B cell (primary cell): ENCODE data around the gene GALC. TPM values are rescaled to one million over a fixed set of nuclear protein-coding genes. Genes with fewer than 3 reads are reported as not detected.

ENCODE experiments used
- ATAC-seq: fragments of 200-7000 bp; cut with Tn5 transposase; one replicate; pipeline ENCODE4 v1.10.0; 2021; ENCODE audit warnings: low read depth, mild to moderate bottlenecking, moderate number of reproducible peaks, moderate library complexity
- CTCF ChIA-PET: fragments of 350-600 bp; sonication (Branson Sonifier 250); formaldehyde crosslinking; loops from one replicate; lab custom pipeline; 2021; ENCODE audit warnings: antibody characterized with exemption, inconsistent platforms; lab: Charles Lee
- POLR2A ChIA-PET: fragments of 350-600 bp; sonication (Branson Sonifier 250); formaldehyde crosslinking; loops from one replicate; lab custom pipeline; 2021; ENCODE audit warnings: antibody characterized with exemption; lab: Charles Lee
- DNase-seq: peaks from one replicate; pipeline ENCODE4 v3.0.0; 2013
- H2AFZ ChIP-seq: 2 replicates; pipeline ENCODE4 v1.6.1; 2012; ENCODE audit warnings: mild to moderate bottlenecking, low read depth, low read length; ENCODE audit not compliant: insufficient read depth, poor library complexity, severe bottlenecking
- H3K27ac ChIP-seq, 2 donors: 1 replicate in 1 of 2; 2 replicates in 1 of 2; pipeline ENCODE4 v1.5.1; 2012 to 2013; ENCODE audit warnings: low read length in 2 of 2, mild to moderate bottlenecking in 2 of 2, moderate library complexity in 1 of 2
- H3K27me3 ChIP-seq, 4 experiments: fragments of 200-600 bp in 1 of 4; sonication (generic) in 1 of 4; replicated peaks in 1 of 4; 1 replicate in 2 of 4; 2 replicates in 2 of 4; pipeline versions ENCODE4 v1.6.1 to v1.7.0; 2013 to 2016; ENCODE audit warnings: low read length in 3 of 4, mild to moderate bottlenecking in 2 of 4, mixed read lengths in 1 of 4, moderate library complexity in 1 of 4; ENCODE audit not compliant: insufficient read depth in 4 of 4, control insufficient read depth in 3 of 4; ENCODE audit errors: control extremely low read depth in 1 of 4
- H3K36me3 ChIP-seq, 2 experiments: replicated peaks in 1 of 2; 1 replicate in 1 of 2; 2 replicates in 1 of 2; pipeline versions ENCODE4 v1.6.1 to v1.7.1; 2013; ENCODE audit warnings: low read length in 1 of 2; ENCODE audit not compliant: insufficient read depth in 2 of 2, control insufficient read depth in 1 of 2; ENCODE audit errors: control extremely low read depth in 1 of 2, extremely low read depth in 1 of 2
- H3K4me1 ChIP-seq, 2 donors: fragments of 200-600 bp in 1 of 2; sonication (generic) in 1 of 2; 1 replicate in 1 of 2; 2 replicates in 1 of 2; pipeline versions ENCODE4 v1.5.1 to v1.6.1; 2013 to 2017; ENCODE audit warnings: low read length in 2 of 2; ENCODE audit not compliant: control insufficient read depth in 2 of 2, insufficient read depth in 2 of 2
- H3K4me2 ChIP-seq: replicated peaks from 2 replicates; pipeline ENCODE3; 2012; ENCODE audit warnings: mild to moderate bottlenecking, low read depth, low read length; ENCODE audit not compliant: poor library complexity, severe bottlenecking
- H3K4me3 ChIP-seq, 5 experiments: fragments of 200-600 bp in 1 of 5; sonication (generic) in 1 of 5; 1 replicate in 3 of 5; 2 replicates in 2 of 5; pipeline versions ENCODE4 v1.5.1 to v1.7.0; 2011 to 2016; ENCODE audit warnings: low read length in 4 of 5, mild to moderate bottlenecking in 4 of 5, low read depth in 2 of 5, control low read depth in 1 of 5, moderate library complexity in 1 of 5; ENCODE audit not compliant: insufficient read depth in 1 of 5; ENCODE audit errors: control extremely low read depth in 1 of 5, extremely low read depth in 1 of 5
- H3K79me2 ChIP-seq: fragments of 200-600 bp; sonication (generic); one replicate; pipeline ENCODE4 v1.6.0; 2016; ENCODE audit warnings: low read length; ENCODE audit not compliant: control insufficient read depth, insufficient read depth
- H3K9ac ChIP-seq: fragments of 200-600 bp; sonication (generic); 2 replicates; pipeline ENCODE4 v1.6.1; 2017; ENCODE audit warnings: mild to moderate bottlenecking, low read length, moderate library complexity
- H3K9me3 ChIP-seq, 3 donors: one replicate each; pipeline versions ENCODE4 v1.6.1 to v1.7.1; 2013; ENCODE audit warnings: low read length in 2 of 3; ENCODE audit not compliant: control insufficient read depth in 2 of 3, insufficient read depth in 1 of 3; ENCODE audit errors: control extremely low read depth in 1 of 3
- H4K20me1 ChIP-seq: 2 replicates; pipeline ENCODE4 v1.6.0; 2012; ENCODE audit warnings: mild to moderate bottlenecking, low read length; ENCODE audit not compliant: insufficient read depth, control insufficient read depth, poor library complexity, severe bottlenecking
- H3K27ac Mint-ChIP-seq: one replicate; pipeline ENCODE4 v1.8.0; 2021; ENCODE audit warnings: mixed read lengths
- H3K27me3 Mint-ChIP-seq: one replicate; pipeline ENCODE4 v1.8.0; 2021; ENCODE audit warnings: mixed read lengths
- H3K4me1 Mint-ChIP-seq: one replicate; pipeline ENCODE4 v1.8.0; 2021; ENCODE audit warnings: mixed read lengths
- H3K4me3 Mint-ChIP-seq: one replicate; pipeline ENCODE4 v1.8.0; 2021; ENCODE audit warnings: mixed read lengths
- H3K9me3 Mint-ChIP-seq: one replicate; pipeline ENCODE4 v1.8.0; 2022; ENCODE audit warnings: mixed read lengths; ENCODE audit not compliant: insufficient read depth
- EZH2 ChIP-seq: IDR thresholded peaks from 2 replicates; pipeline ENCODE4 v1.6.1; 2012; ENCODE audit warnings: borderline replicate concordance, low read depth, mild to moderate bottlenecking, moderate library complexity, low read length; ENCODE audit not compliant: insufficient read depth, poor library complexity, severe bottlenecking
- WGBS: methylation state at CpG from one replicate; pipeline ENCODE4 v1.1.5; 2013; ENCODE audit warnings: missing lambda C conversion rate; ENCODE audit not compliant: insufficient coverage; 5-methylcytosine and 5-hydroxymethylcytosine counted together
- intact Hi-C: fragments of 100-400 bp; cut with micrococcal nuclease; formaldehyde crosslinking; loops from one replicate; pipeline ENCODE4 v1.10.0; 2022
- polyA plus RNA-seq: library from polyadenylated mRNA; depleted of rRNA; stranded (reverse); fragments of >200 nt; gene quantifications from 2 replicates; pipeline ENCODE4 v1.2.3, GENCODE V29; 2012
- total RNA-seq, 2 donors: library from RNA; stranded (reverse); fragments of 120-200 nt in 1 of 2; gene quantifications; 1 replicate in 1 of 2; 2 replicates in 1 of 2; pipeline versions ENCODE4 v1.2.3 to v1.2.4, GENCODE V29; 2013 to 2022
- TF ChIP-seq, protein P1 (sequence below): fragments of 200-600 bp; IDR thresholded peaks from one replicate; pipeline ENCODE4 v1.8.0; 2022; ENCODE audit warnings: antibody characterized with exemption, mild to moderate bottlenecking

The GALC gene
- total and polyA plus RNA-seq, 2 donors (not counting 1 experiment from before 2014, with no cell fraction given) = 4.9 to 17.8 TPM

GRCh38 chr14:88003425-88003824 is 10.4 kb upstream of the GALC start:
- Mint-ChIP-seq H3K4me3 (no peak overlapping the region), H3K27ac (peak overlapping the region; percentile 34), H3K9me3 (no peaks in the 10 kb centered on the region), H3K4me1 (peaks cover 64% of the 10 kb centered on the region), H3K27me3 (no peaks in the 10 kb centered on the region)
- peaks cover 46 to 49% of the 10 kb centered on the region in 2 donors for H3K4me1 ChIP-seq
- CTCF ChIA-PET = interaction anchor here (1.2 kb wide), 1 partner anchor 8 kb away, joined by 3 read pairs; no protein-coding TSS in a partner anchor
- no peak overlapping the region for H2AFZ ChIP-seq
- no peaks in the 10 kb centered on the region for H3K9me3 ChIP-seq
- H3K4me2 ChIP-seq = no peak overlapping the region
- no peaks in the 10 kb centered on the region for H3K36me3 ChIP-seq
- peaks cover 36% of the 10 kb centered on the region for H3K79me2 ChIP-seq
- intact Hi-C loops = loop anchor here (10.0 kb wide), 2 partner anchors 381 to 791 kb away; partner anchors contain the start of genes EML5 and SPATA7
- WGBS = no CpG with 5 or more reads among the region's 4 CpGs
- H3K9ac ChIP-seq = no peak overlapping the region
- no peaks in the 10 kb centered on the region for H4K20me1 ChIP-seq
- POLR2A ChIA-PET = interaction anchor here (0.6 to 3.4 kb wide), 2 partner anchors 10 to 33 kb away, joined by 6 to 12 read pairs; partner anchors contain the start of gene GALC
- no peak overlapping the region for H3K4me3 ChIP-seq
- ATAC-seq = no peak
- H3K27ac ChIP-seq = no peak overlapping the region
- no peaks in the 10 kb centered on the region for H3K27me3 ChIP-seq
- peak; percentile 57 for DNase-seq
- TF ChIP-seq, protein P1, sequence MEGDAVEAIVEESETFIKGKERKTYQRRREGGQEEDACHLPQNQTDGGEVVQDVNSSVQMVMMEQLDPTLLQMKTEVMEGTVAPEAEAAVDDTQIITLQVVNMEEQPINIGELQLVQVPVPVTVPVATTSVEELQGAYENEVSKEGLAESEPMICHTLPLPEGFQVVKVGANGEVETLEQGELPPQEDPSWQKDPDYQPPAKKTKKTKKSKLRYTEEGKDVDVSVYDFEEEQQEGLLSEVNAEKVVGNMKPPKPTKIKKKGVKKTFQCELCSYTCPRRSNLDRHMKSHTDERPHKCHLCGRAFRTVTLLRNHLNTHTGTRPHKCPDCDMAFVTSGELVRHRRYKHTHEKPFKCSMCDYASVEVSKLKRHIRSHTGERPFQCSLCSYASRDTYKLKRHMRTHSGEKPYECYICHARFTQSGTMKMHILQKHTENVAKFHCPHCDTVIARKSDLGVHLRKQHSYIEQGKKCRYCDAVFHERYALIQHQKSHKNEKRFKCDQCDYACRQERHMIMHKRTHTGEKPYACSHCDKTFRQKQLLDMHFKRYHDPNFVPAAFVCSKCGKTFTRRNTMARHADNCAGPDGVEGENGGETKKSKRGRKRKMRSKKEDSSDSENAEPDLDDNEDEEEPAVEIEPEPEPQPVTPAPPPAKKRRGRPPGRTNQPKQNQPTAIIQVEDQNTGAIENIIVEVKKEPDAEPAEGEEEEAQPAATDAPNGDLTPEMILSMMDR = no peak
- no peak for TF ChIP-seq EZH2

DNA sequence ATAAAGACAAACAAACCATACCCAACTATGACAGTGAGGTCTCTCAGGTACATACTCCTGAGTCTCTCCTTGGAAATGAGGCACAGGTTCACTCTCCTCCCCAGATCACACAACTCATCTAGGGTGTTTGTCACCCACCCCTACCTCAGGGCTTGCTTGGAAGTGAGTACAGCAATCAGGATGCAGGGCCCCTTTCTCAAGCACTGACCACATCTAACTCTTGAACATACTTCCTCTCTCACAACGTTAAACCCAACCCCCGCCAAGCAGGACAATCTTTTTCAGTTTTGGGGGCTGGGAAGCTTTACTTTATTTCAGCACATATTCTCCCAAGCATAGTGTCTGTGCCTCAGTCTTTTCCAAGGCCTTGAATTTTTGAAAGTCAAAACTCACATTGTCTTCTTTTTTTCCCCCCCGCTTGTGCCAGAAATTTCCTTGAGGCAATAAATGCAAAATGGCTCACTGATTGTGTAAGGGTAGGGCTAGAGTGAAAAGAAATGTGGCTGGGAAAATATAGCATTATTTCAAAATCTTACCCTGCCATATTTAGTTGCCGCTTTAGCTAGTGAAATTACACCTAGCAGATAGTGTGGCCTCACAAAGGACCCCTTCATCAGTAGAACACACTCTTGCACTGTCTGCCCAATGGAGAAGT is 9.6 kb upstream of the GALC start:
- Mint-ChIP-seq H3K27me3 (no peaks in the 10 kb centered on the region), H3K4me1 (peaks cover 56% of the 10 kb centered on the region), H3K27ac (peak overlapping the region; percentile 32), H3K9me3 (no peaks in the 10 kb centered on the region), H3K4me3 (no peak overlapping the region)
- peak; percentile 21 for DNase-seq
- ATAC-seq = no peak
- no peak overlapping the region for H3K27ac ChIP-seq
- intact Hi-C loops = loop anchor here (10.0 kb wide), 2 partner anchors 382 to 792 kb away; partner anchors contain the start of genes EML5 and SPATA7
- no peaks in the 10 kb centered on the region for H3K9me3 ChIP-seq
- no peak overlapping the region for H3K4me2 ChIP-seq
- no peak overlapping the region for H3K4me3 ChIP-seq
- ChIA-PET POLR2A (interaction anchor here (0.6 to 1.6 kb wide), 2 partner anchors 9 to 32 kb away, joined by 3 to 6 read pairs; partner anchors contain the start of gene GALC), CTCF (interaction anchor here (0.8 kb wide), 1 partner anchor 10 kb away, joined by 3 read pairs; no protein-coding TSS in a partner anchor)
- no peaks in the 10 kb centered on the region for H3K27me3 ChIP-seq
- WGBS = 10% methylated on average over 2 of the region's 4 CpGs
- no peaks in the 10 kb centered on the region for H3K36me3 ChIP-seq
- peaks cover 27% of the 10 kb centered on the region for H3K79me2 ChIP-seq
- H3K9ac ChIP-seq = no peak overlapping the region
- H3K4me1 ChIP-seq = peaks cover 38 to 44% of the 10 kb centered on the region in 2 donors
- H2AFZ ChIP-seq = peak overlapping the region; percentile 32
- TF ChIP-seq, protein P1 = no peak
- TF ChIP-seq EZH2 = no peak
- no peaks in the 10 kb centered on the region for H4K20me1 ChIP-seq
